Astrocyte (in vitro differentiated cells and primary cell): ENCODE measurements around the gene CMTM4. TPM values are rescaled to one million over a fixed set of nuclear protein-coding genes. Genes with fewer than 3 reads are reported as not detected.
A peak's percentile ranks its signal among the peaks of the same experiment; 100 is the strongest.

ENCODE experiments used
- DNase-seq: peaks from one replicate; pipeline ENCODE4 v3.0.0-alpha.2; 2010; ENCODE audit warnings: low read depth
- FAIRE-seq: peaks from 2 replicates; lab custom pipeline; 2011; peaks lifted over from hg19 to GRCh38; lab: Jason Lieb, UNC
- H2AFZ ChIP-seq: 2 replicates; pipeline ENCODE4 v1.6.0; 2012; ENCODE audit warnings: low read depth, low read length, inconsistent platforms
- H3K27ac ChIP-seq: 2 replicates; pipeline ENCODE4 v1.5.1; 2011; ENCODE audit warnings: low read depth, low read length, inconsistent platforms
- H3K27me3 ChIP-seq: 2 replicates; pipeline ENCODE4 v1.6.0; 2011; ENCODE audit warnings: low read length, inconsistent platforms; ENCODE audit not compliant: insufficient read depth
- H3K36me3 ChIP-seq: 2 replicates; pipeline ENCODE4 v1.5.1; 2011; ENCODE audit warnings: low read length, inconsistent platforms; ENCODE audit not compliant: insufficient read depth
- H3K4me1 ChIP-seq: 2 replicates; pipeline ENCODE4 v1.5.1; 2011; ENCODE audit warnings: low read length, inconsistent platforms; ENCODE audit not compliant: insufficient read depth
- H3K4me2 ChIP-seq: 2 replicates; pipeline ENCODE4 v1.6.0; 2012; ENCODE audit warnings: low read length, inconsistent platforms
- H3K4me3 ChIP-seq: 2 replicates; pipeline ENCODE4 v1.5.1; 2011; ENCODE audit warnings: low read depth, mild to moderate bottlenecking, low read length, inconsistent platforms; ENCODE audit not compliant: insufficient read depth
- H3K79me2 ChIP-seq: 2 replicates; pipeline ENCODE4 v1.6.0; 2012; ENCODE audit warnings: mild to moderate bottlenecking, low read length, inconsistent platforms; ENCODE audit not compliant: insufficient read depth
- H3K9ac ChIP-seq: 2 replicates; pipeline ENCODE4 v1.6.0; 2012; ENCODE audit warnings: mild to moderate bottlenecking, low read length, inconsistent platforms
- H3K9me3 ChIP-seq: 2 replicates; pipeline ENCODE4 v1.5.1; 2012; ENCODE audit warnings: low read depth, mild to moderate bottlenecking, low read length, inconsistent platforms; ENCODE audit not compliant: insufficient read depth
- H4K20me1 ChIP-seq: 2 replicates; pipeline ENCODE4 v1.6.0; 2012; ENCODE audit warnings: low read length, inconsistent platforms; ENCODE audit not compliant: insufficient read depth
- H3K27ac Mint-ChIP-seq: one replicate; pipeline ENCODE4 v1.8.0; 2021; ENCODE audit warnings: mild to moderate bottlenecking, mixed read lengths; ENCODE audit not compliant: unreplicated experiment
- H3K27me3 Mint-ChIP-seq: one replicate; pipeline ENCODE4 v1.8.0; 2021; ENCODE audit warnings: low read depth, mixed read lengths; ENCODE audit not compliant: unreplicated experiment
- H3K36me3 Mint-ChIP-seq: one replicate; pipeline ENCODE4 v1.8.0; 2021; ENCODE audit warnings: low read depth, mixed read lengths; ENCODE audit not compliant: unreplicated experiment
- H3K4me1 Mint-ChIP-seq: one replicate; pipeline ENCODE4 v1.8.0; 2021; ENCODE audit warnings: low read depth, mixed read lengths; ENCODE audit not compliant: unreplicated experiment
- H3K4me3 Mint-ChIP-seq: one replicate; pipeline ENCODE4 v1.8.0; 2021; ENCODE audit warnings: mild to moderate bottlenecking, moderate library complexity, mixed read lengths; ENCODE audit not compliant: unreplicated experiment
- H3K9me3 Mint-ChIP-seq: one replicate; pipeline ENCODE4 v1.8.0; 2021; ENCODE audit warnings: mild to moderate bottlenecking, mixed read lengths; ENCODE audit not compliant: unreplicated experiment
- EZH2 ChIP-seq: IDR thresholded peaks from 2 replicates; pipeline ENCODE4 v1.6.1; 2012; ENCODE audit warnings: mild to moderate bottlenecking, low read length, inconsistent platforms; ENCODE audit not compliant: insufficient read depth
- total RNA-seq: library from RNA; stranded (reverse); gene quantifications from 2 replicates; pipeline ENCODE4 v1.2.1, GENCODE V29; 2021
- TF ChIP-seq, protein P1 (sequence below): IDR thresholded peaks from 2 replicates; pipeline ENCODE4 v1.5.1; 2011; ENCODE audit warnings: low read depth, mild to moderate bottlenecking, inconsistent platforms, low read length, moderate library complexity; ENCODE audit not compliant: insufficient read depth

Gene CMTM4
- total RNA-seq, 1 donor from 2014 or later, result 20.9 TPM

DNA sequence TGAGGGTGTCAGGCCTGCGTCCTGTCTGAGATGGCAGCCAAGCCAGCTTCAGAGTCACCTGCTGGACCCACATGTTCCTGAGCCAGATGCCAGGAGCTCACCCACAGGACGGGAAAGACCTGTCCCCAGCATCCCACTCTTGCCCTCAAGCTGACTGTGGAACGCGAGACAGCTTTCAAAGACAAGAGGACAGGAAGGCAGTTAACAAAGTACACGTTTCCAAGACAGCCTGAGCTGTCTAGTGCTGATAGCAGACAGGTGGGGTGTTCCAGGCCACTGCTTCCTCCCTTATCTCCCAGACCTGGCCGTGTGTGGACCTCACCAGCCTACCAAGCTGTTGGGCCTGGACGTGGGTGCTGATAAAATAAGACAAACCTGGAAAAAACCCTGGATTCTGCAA, 78.8 kb downstream of the CMTM4 start:
- H3K27ac ChIP-seq, result no peak overlapping the region
- DNase-seq (peak; percentile 18), FAIRE-seq (no peak)
- H3K4me2 ChIP-seq, result peak overlapping the region; percentile 78
- H3K4me1 ChIP-seq, result peaks cover 44% of the 10 kb centered on the region
- no peaks in the 10 kb centered on the region for H3K27me3 ChIP-seq
- H3K4me1 Mint-ChIP-seq, result peaks cover 44% of the 10 kb centered on the region
- no peaks in the 10 kb centered on the region for H3K9me3 ChIP-seq
- no peak overlapping the region for H3K9ac ChIP-seq
- no peak for TF ChIP-seq EZH2
- TF ChIP-seq, protein P1, sequence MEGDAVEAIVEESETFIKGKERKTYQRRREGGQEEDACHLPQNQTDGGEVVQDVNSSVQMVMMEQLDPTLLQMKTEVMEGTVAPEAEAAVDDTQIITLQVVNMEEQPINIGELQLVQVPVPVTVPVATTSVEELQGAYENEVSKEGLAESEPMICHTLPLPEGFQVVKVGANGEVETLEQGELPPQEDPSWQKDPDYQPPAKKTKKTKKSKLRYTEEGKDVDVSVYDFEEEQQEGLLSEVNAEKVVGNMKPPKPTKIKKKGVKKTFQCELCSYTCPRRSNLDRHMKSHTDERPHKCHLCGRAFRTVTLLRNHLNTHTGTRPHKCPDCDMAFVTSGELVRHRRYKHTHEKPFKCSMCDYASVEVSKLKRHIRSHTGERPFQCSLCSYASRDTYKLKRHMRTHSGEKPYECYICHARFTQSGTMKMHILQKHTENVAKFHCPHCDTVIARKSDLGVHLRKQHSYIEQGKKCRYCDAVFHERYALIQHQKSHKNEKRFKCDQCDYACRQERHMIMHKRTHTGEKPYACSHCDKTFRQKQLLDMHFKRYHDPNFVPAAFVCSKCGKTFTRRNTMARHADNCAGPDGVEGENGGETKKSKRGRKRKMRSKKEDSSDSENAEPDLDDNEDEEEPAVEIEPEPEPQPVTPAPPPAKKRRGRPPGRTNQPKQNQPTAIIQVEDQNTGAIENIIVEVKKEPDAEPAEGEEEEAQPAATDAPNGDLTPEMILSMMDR, result no peak
- no peak overlapping the region for H2AFZ ChIP-seq
- no peaks in the 10 kb centered on the region for H3K79me2 ChIP-seq
- no peaks in the 10 kb centered on the region for H3K9me3 Mint-ChIP-seq
- H3K36me3 Mint-ChIP-seq, result peaks cover 23% of the 10 kb centered on the region
- no peak overlapping the region for H3K4me3 ChIP-seq
- peaks cover 6% of the 10 kb centered on the region for H3K36me3 ChIP-seq
- H4K20me1 ChIP-seq, result peaks cover 1% of the 10 kb centered on the region
- no peaks in the 10 kb centered on the region for H3K27me3 Mint-ChIP-seq
- no peak overlapping the region for H3K27ac Mint-ChIP-seq
- H3K4me3 Mint-ChIP-seq, result no peak overlapping the region

DNA sequence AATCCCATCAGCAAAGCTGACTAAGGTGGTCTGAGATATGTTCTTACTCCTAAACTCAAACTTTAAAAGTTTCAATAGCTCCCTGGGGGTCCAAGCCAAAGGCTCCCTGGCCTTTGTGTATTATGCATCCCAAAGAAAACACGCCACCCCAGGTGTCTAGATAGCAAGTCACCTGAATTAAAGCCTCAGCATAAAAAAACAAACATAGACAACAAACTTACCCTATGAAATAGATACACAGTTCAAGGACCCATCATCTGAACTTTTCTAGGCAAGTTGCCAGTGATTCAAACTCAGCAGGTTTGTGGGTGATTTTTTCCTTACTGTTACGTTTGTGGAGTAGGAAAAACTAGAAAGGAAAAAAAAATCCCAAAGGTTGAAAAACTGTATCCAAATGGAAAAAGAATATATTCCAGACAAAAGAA, 79.5 kb downstream of the CMTM4 start:
- H3K9me3 ChIP-seq, result no peaks in the 10 kb centered on the region
- H3K4me3 ChIP-seq, result no peak overlapping the region
- Mint-ChIP-seq H3K4me1 (peaks cover 44% of the 10 kb centered on the region), H3K36me3 (peaks cover 23% of the 10 kb centered on the region), H3K27me3 (no peaks in the 10 kb centered on the region), H3K27ac (peak overlapping the region; percentile 19), H3K4me3 (no peak overlapping the region), H3K9me3 (no peaks in the 10 kb centered on the region)
- TF ChIP-seq, protein P1, result no peak
- TF ChIP-seq EZH2, result no peak
- H3K9ac ChIP-seq, result peak overlapping the region; percentile 31
- H3K79me2 ChIP-seq, result no peaks in the 10 kb centered on the region
- H4K20me1 ChIP-seq, result peaks cover 8% of the 10 kb centered on the region
- FAIRE-seq, result no peak
- H3K4me1 ChIP-seq, result peaks cover 44% of the 10 kb centered on the region
- H3K27ac ChIP-seq, result no peak overlapping the region
- DNase-seq, result peak; percentile 35
- peak overlapping the region; percentile 62 for H3K4me2 ChIP-seq
- H2AFZ ChIP-seq, result no peak overlapping the region
- H3K36me3 ChIP-seq, result peaks cover 9% of the 10 kb centered on the region
- H3K27me3 ChIP-seq, result no peaks in the 10 kb centered on the region

DNA sequence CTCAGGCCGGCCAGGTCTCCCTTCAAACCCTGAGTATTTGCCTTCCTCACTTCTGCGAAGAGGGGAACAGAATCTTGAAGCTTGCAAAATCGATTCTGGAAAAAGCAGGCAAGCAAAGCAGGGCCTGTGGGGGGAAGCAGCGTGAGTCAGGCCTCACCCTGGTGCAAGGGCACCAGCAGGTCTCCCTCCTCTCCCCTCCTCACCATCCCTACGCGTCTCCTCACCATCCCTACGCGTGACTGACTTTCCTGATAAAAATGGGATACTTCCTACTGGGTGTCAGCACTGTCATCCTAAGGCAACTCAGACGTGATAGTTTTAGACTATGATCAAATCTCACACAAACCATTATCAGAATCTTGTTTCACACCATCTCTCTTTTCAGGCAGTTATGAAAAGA, 80.0 kb downstream of the CMTM4 start:
- Histone ChIP-seq H3K4me2 (peak overlapping the region; percentile 62), H3K4me1 (peaks cover 44% of the 10 kb centered on the region), H3K4me3 (no peak overlapping the region), H3K9me3 (no peaks in the 10 kb centered on the region), H2AFZ (no peak overlapping the region), H3K27me3 (no peaks in the 10 kb centered on the region), H3K79me2 (no peaks in the 10 kb centered on the region), H3K9ac (peak overlapping the region; percentile 31), H3K27ac (no peak overlapping the region), H3K36me3 (peaks cover 9% of the 10 kb centered on the region), H4K20me1 (peaks cover 12% of the 10 kb centered on the region)
- FAIRE-seq (no peak), DNase-seq (peak; percentile 49)
- Mint-ChIP-seq H3K36me3 (peaks cover 22% of the 10 kb centered on the region), H3K27me3 (no peaks in the 10 kb centered on the region), H3K4me3 (no peak overlapping the region), H3K27ac (no peak overlapping the region), H3K4me1 (peaks cover 44% of the 10 kb centered on the region), H3K9me3 (no peaks in the 10 kb centered on the region)
- TF ChIP-seq, protein P1, result no peak
- TF ChIP-seq EZH2, result no peak
